GM19193 (cell line): ENCODE measurements around the gene TRAPPC10.

Experiments
- POLR2A ChIP-seq: IDR thresholded peaks from 4 replicates; pipeline ENCODE4 v1.6.1; 2011; ENCODE audit not compliant: insufficient read depth, insufficient read length; ENCODE audit errors: extremely low read depth

The TRAPPC10 gene

GRCh38 chr21:43976661-43977060, 35.4 kb upstream of the TRAPPC10 start:
- no peak for TF ChIP-seq POLR2A

GRCh38 chr21:43978060-43978459, 34.0 kb upstream of the TRAPPC10 start:
- TF ChIP-seq POLR2A, result no peak

DNA sequence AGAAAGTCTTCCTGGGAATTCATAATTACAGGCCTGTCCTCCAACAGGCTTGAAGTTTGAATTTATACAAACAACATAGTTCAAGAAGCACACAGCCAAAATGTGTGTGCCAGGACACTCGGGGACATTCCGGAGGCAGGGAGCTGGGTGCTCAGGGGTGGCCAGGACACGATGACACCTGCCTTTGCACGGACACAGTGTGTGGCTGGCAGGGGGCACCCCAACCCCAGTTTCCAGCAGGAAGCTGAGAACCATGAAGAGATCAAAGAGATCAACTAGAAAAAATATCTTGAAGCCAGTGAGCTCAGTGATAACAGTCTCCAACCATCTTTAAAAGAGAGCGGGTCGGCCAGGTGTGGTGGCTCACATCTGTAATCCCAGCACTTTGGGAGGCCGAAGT, 32.5 kb upstream of the TRAPPC10 start:
- TF ChIP-seq POLR2A, result no peak

DNA sequence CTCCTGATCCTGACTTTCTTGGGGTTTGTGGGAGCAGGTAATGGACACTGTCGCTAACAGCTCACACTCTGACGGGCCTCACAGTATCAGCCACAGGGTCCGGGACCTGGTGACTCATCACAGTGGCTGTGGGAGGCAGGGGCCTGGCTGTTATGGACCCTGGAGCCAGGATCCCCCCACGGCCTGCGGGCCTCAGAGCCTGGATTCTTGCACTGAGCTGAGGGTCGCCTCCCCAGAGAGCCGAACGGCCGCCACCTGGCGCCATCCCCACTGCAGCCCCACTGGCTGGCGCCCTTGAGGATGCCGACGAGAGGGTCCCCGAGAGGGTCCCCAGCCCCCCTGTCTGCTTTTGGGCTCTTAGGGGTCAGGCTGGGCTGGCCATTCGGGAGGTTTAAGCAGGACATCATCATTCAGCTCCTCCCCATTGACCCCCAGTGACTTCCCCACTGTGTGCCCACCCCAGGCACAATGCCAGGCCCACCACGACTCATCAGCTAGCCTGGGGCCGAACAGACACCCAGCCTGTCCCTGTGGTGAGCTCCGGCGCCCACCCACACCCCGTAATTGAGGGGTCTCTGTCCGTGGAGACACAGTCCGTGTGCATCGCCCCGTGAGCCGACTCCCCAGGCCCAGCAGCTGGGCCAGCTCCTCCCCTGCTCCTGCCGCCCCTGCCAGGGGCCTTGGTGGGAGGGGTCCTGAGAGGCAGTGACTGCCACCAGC, 30.8 kb upstream of the TRAPPC10 start:
- TF ChIP-seq POLR2A, result no peak

DNA sequence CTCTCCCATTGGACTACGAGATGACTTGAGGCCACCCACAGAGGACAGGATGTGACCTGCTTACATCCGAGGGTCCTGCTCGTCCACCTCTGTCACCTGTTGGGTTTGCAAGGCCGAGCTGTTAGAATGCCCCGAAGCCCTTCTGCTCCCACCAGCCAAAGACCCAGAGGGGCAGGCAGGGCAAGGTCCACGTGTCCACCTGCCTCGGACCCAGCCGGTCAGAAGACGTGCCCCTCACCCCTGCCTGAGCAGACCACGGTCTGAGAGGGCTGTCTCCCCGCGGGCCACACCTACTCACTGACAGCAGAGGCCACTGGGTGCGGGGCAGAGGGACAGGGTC, 30.3 kb upstream of the TRAPPC10 start:
- TF ChIP-seq POLR2A, result no peak

DNA sequence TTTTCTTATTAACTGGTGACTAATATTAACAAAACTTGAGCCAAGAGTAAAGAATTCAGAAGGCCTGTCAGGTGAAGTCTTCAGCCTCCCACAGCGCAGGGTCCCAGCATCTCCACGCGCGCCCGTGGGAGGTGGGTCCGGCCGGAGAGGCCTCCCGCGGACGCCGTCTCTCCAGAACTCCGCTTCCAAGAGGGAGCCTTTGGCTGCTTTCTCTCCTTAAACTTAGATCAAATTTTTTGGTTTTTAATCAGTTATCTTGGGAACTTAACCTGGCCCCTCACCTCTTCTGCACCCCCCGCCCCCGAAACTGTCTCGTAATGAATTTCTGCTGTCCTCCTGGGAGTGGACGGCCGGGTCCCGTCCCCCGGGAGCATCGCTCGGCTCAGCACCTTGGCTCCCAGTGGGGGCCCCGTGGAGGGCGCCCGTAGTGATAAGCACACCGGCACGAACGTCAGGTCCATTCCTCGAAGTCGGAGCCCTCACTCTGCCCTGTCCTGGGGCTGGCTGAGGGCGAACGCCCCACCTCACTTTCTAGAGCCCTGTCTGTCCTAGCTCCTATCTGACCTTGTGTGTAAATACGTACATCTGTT, 29.5 kb upstream of the TRAPPC10 start:
- no peak for TF ChIP-seq POLR2A

DNA sequence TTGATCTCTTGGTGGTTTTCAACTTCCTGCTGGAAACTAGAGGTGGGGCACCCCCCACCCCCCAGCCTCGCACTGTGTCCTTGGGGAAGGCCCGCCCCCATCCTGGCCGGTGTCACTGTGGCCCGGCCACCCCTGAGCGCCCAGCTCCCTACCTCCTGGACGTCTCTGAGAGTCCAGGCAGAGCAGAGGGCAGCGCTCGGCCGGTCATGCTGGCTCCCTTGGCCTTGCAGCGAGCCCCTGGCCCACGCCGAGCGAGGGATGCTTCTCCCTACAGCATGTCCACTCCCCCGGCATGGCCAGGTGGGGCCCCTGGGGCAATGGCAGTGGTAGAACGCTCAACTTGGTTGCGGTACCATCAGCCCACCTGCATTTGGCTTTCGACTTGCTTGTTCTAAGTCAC, 28.7 kb upstream of the TRAPPC10 start:
- TF ChIP-seq POLR2A, result no peak

DNA sequence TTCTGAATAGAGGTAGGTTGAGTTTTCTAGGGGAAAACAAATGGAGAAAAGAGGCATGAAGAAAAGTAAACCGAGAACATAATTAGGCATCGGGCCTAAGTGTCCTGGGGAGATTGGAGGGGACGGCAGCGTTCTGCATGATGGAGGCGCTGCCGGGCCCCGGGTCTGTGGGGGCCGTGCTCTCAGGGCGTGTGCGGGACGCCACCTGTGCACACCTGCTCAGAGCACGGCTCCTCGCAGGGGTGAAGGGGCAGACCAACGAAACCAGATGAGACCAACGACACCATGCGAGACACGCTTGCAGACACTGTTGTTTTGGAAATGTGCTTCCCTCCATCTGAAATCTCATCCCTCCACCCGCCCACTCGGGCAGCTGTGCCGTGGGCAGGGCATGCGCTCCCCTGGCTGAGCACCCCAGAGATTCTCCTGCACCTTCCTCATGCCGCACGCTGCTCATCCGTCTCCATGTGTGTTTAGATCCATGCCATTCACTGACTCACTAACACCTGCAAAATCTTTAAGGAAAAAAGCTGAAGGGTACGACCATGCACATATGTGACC, 28.2 kb upstream of the TRAPPC10 start:
- no peak for TF ChIP-seq POLR2A

- TF ChIP-seq POLR2A, result no peak
Observed at GRCh38 chr21:43984905-43985689, 27.0 kb upstream of the TRAPPC10 start.

GRCh38 chr21:43985690-43986251, 26.3 kb upstream of the TRAPPC10 start:
- TF ChIP-seq POLR2A, result no peak

DNA sequence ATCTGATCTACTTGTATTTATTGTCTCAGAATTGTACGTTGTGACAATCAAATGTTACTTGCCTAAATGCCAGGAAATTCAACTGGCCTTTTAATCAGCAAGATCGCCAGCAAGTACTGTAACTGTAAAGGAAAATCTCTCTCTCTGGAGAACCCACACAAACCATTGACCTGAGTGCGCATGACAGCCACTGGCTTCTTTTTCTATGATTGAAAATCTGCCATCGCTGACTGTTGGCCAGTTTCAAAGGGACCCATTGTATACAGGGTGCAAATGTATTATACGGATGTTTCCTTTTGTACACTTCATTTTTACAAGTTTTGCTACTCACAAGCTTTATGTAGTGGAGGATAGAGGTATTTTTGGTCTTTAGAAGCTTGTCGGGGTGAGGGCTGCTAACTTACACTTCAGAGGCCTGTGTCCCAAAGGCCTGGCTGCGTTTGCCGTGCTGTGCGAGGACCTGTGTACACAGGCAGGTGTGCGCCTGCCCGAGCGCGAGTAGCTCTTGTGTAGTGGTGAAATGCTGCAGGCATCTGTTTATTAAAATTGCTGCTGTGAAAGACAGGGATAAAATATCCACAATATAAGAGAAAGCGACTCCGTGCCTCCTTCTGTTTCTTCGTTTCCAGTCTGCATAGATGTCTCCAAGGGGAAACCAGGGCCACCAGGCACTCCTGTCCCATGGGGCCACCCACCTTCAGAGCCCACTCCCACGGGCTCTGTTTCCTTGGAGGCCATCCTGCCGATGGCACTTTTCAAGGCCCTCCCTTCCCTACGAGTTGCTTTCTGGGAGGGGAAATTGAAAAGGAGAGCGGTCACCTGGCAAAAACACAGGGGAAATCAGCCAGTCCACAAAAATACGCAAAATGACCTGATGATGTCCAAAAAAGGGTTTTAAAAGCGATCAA, 25.3 kb upstream of the TRAPPC10 start:
- no peak for TF ChIP-seq POLR2A

DNA sequence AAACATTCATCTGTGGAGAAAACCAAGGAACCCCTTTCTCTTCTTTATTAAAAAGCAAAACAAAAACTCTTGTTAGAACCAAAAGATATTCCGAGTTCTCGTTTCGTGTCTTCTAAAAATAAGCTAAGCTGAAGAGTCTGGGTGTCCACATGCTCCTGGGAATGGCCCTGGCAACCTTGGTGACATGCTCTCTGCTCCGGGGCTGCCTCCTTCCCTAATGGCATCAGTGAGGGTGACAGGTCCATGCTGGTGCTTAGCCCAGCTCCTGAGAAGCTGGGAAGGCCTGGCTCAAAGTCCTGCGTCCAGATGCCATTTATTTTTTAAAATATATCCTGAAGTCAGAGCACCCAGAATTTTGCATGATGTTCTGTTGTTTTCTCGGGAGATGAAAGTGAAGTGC, 24.6 kb upstream of the TRAPPC10 start:
- no peak for TF ChIP-seq POLR2A

- TF ChIP-seq POLR2A, result no peak
Observed at GRCh38 chr21:43988016-43988415, 24.1 kb upstream of the TRAPPC10 start.

DNA sequence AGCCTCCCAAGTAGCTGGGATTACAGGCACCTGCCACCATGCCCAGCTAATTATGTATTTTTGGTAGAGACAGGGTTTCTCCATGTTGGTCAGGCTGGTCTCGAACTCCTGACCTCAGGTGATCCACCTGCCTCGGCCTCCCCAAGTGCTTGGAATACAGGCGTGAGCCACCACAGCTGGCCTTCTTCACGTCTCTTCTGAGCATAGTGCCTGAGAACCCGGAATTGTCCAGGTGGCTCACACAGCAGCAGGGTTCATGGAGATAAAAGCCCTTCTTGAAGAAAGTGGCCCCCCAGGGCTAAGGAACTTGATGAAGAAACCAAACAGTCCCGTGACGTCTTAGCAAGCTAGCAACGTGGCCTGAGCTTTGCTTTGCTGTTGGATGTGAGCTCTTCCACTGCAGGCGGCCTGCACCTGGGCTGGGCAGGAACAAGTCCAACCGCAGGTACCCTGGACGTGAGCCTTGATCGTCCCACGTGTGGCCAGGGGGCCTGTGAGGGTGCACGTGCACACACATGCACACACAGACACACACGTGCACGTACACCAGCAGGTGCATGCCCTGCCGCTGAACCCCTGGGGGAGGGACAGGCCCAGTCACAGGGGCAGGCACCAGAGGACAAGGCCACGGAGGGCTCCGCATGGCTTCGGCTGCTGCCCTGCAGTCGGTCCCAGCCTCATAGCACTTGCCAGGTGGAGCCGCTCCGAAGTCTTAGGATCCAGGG, 23.4 kb upstream of the TRAPPC10 start:
- no peak for TF ChIP-seq POLR2A
